NCI-H460 (cell line): ENCODE measurements around the gene AAMDC. TPM values are rescaled to one million over a fixed set of nuclear protein-coding genes. Genes with fewer than 3 reads are reported as not detected.

Experiments
- DNase-seq: peaks from one replicate; pipeline ENCODE4 v3.0.0-alpha.2; 2016; ENCODE audit warnings: low read depth; ENCODE audit errors: extremely low read depth
- polyA plus RNA-seq: library from polyadenylated mRNA; depleted of rRNA; stranded (reverse); fragments of >200 nt; gene quantifications from 2 replicates; pipeline ENCODE4 v1.2.3, GENCODE V29; 2014; cell fraction: nucleus; rRNA removed
- total RNA-seq: library from RNA; depleted of rRNA; stranded (reverse); fragments of >200 nt; shearing (Covaris generic); gene quantifications from 2 replicates; pipeline ENCODE4 v1.2.3, GENCODE V29; 2014; rRNA removed

The AAMDC gene
- 6.7 and 9.3 TPM in 2 replicates for total RNA-seq
- polyA plus RNA-seq: 2.5 and 4.5 TPM in 2 replicates

DNA sequence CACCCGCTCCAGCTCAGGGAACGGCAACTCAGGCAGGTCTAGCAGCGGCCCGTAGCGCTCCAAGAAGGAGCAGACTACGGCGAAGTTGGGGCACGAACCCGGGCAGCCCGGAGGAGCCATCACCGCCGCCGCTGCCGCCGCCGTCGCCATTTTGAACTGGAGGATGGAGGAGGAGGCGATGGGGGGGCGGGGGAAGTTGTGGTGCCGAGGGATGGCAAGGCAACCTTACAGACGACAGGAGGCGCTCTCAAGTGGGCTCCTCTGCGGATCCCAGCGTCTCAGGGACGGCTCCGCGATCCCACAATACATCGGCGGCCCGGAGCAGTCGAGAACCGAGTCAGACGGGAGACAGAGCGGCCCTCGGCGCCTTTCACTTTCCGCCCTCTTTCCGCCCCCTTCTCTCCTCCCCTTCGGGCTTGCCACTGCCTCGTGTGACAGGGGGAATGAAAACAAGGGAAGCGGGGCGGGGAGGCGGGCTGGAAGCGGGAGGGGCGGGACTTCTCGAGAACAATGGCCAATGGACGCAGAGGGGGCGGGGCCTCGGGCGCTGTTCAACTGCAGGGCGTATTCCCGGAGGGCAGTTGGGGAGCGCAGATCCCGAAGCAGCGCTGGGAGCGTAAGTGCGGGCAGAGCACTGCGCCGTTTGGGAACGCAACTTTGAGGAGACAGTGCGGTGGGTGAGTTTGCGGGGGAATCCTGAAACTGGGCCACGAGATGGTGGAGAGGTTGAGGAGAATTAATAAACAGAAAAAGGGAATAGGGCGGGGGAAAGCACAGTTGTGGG, at the start of gene AAMDC, which contains the start of gene RSF1:
Gene AAMDC, plus strand, starts transcription at position 580 of the 784 bp plus-strand sequence. CDS start 21,353 bp downstream, outside the sequence.
Gene RSF1, minus strand, starts transcription at position 158 of the 784 bp plus-strand sequence. Its CDS starts 8 bp downstream, at position 150.
- peak; percentile 95 for DNase-seq

DNA sequence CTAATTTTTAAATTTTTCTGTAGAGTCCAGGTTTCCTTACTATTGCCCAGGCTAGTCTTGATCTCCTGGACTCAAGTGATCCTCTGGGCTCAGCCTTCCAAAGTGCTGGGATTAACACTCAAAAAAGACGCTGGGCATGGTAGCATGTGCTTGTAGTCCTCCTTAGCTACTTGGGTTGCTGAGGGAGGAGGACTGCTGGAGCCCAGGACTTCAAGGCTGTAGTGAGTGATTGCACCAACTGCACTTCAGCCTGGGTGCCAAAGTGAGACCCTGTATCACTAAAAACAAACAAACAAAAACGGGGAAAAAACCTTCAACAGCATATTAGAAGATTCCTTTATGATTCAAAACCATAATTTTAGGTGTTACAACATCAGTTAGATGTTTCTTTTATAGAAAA, 45.0 kb upstream of the AAMDC start:
- no peak for DNase-seq

DNA sequence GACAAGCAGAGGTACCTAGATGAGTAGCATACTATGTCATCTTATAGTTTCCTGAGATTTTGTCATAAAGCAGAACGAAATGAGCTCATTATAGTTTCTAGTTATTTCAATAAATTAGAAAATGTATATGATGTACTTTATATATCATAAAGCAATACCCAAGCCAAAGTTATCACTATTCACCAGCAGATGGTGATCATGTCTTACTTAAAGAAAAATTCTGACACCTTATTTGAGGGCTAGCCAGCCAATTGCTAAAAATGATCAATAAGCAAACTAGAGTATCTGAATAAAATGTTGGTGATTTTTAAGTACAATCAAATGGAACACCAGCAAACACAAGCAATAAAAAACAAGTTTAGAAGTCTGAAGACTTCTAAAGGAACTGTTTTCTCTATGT, 44.5 kb upstream of the AAMDC start:
- peak; percentile 6 for DNase-seq

DNA sequence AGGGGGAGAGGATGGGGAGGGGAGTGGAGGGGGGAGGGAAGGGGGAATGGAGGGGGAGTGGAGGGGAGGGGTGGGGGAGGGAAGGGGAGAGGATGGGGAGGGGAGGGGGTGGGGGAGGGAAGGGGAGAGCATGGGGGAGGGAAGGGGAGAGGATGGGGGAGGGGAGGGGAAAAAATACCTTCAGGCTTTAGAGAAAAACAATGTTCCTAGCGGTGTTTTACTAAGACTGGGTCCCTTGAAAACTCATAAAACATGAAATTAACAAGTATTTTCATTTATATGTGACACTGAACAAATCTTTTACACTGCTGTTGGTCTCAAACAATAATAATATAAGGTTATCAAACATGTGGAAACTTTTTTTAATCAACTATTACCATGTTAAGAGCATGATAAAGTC, 42.8 kb upstream of the AAMDC start:
- no peak for DNase-seq

DNA sequence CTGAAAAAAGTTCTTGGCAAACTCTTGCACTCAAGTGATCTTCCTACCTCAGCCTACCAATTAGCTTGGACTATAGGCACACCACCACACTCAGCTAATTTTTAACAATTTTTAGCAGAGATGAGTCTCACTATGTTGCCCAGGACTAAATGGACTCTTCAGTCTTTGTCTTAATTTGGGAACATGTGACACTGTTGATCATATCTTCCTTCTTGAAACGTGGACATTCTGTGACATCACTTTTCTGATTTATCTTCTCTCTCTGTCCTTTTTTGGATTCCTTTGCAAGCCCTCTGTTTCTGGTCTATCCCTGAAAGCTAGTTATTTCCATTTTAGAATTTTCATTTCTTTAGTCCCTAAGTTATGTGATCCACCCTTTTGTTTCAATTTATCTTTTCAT, 42.4 kb upstream of the AAMDC start:
- DNase-seq: no peak

DNA sequence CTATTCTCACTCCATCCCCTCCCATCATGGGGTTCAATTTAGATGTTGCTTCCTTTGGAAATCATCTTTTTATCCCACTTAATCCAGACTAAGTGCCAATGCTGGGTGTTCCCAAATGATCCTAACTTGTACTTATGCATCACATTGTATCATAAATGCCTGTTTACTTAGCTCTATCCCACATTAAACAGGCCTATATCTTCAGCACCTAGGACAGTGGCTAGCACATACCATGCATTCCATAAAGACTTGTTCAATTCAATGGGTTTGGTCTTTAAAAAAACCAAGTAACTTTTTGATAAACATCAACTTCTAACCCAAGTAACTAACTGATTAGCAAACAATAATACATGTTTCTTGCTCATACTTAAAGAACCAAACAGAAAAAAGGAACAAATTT, 41.0 kb upstream of the AAMDC start:
- DNase-seq: peak; percentile 11

DNA sequence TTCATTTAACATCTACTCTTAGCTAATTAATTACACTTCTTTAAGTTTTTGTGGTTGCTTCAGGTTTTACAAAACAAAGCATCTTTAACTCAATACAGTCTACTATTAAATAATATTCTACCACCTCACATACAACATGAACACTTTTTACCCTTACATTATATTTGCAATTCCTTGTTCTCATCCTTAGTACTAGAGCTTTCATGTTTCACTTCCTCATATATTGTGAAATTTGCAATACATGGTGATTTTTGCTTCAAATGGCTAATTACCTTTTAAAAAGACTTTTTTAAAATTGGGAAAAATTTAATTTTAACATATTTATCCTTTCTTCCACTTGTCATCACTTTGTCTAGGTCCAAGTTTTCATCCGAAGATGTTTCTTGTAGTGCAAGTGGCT, 37.9 kb upstream of the AAMDC start:
- no peak for DNase-seq

DNA sequence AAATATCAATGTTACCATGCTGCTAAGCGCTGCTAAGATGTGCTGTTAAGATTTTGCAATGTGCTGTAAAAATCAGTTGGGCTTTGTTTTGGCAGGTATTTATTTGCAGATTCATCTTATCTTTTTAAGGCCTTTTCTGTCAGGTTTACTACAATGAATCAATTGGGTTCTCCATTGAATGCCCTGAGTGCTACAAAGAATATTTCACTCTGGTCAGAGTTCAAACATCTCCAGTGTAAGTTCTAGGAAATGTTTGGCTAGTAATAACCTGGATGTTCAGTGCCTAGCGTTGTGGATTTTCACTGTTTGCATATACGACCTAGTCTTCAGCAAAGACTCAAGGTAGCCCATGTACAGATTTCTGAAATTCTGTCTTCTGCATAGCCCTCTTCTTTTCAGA, 36.4 kb upstream of the AAMDC start:
- DNase-seq: no peak

DNA sequence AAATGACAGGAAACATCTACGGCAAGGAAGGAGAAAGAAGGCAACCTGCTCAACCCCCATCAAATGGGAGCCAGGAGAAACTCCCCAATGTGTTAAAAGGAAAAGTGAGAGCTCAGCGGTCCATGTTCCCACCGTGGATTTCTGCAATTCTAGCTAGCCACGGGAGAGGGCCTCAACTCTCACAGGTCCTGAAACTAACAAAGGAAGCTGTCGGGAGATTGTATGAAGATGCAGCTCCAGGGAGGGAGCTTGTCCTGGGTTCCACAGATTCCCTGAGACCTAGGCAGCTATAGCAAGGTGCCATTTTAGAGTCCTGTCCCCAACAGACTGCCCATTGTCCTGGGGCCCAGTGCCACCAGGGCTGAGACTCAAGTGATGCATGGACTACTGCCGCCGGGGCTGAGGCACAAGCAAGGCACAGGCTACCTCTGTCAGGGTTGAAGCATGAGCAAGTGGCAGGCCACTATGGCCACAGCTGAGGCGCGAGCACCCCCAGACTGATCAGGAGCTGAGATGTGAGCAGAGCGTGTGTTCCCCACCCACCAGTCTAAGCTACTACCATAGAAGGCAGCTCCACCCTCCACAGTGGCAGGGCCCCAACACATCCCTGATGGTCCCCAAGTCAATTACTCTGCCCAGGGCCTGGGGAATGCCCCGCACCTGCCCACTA, 31.7 kb upstream of the AAMDC start:
- DNase-seq: no peak

DNA sequence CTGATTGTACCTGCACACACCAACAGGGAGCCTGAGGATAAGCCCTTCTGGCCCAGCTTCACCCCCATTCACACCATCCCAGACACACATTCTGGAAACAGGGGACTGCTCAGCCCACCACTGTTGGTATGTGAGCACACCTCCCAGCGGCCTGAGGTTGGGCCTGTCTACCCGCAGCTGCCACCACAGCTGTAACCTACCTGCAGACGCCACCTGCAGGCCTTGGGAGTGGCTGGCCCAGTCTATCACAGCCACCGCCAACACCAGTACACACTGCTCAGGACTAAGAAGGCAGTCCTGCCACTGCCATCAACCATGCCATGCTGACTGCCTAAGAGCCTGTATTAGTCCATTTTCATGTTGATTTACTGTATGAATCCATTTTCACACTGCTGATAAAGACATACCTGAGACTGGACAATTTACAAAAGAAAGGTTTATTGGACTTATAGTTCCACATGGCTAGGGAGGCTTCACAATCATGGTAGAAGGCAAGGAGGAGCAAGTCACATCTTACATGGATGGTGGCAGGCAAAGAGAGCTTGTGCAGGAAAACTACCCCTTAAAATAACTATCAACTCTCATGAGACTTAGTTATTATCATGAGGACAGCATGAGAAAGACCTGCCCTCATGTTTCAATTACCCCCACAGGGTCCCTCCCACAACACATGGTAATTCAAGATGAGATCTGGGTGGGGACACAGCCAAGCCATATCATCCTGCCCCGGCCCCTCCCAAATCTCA, 31.0 kb upstream of the AAMDC start:
- DNase-seq: no peak

DNA sequence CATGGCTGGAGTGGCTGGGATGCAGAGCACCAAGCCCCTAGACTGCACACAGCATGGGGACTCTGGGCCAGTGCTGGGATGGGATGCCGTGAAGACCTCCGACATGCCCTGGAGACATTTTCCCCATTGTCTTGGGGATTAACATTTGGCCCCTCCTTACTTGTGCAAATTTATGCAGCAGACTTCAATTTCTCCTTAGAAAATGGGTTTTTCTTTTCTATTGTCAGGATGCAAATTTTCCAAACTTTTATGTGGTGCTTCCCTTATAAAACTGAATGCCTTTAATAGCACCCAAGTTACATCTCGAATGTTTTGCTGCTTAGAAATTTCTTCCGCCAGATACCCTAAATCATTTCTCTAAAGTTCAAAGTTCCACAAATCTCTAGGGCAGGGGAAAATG, 29.6 kb upstream of the AAMDC start:
- no peak for DNase-seq

DNA sequence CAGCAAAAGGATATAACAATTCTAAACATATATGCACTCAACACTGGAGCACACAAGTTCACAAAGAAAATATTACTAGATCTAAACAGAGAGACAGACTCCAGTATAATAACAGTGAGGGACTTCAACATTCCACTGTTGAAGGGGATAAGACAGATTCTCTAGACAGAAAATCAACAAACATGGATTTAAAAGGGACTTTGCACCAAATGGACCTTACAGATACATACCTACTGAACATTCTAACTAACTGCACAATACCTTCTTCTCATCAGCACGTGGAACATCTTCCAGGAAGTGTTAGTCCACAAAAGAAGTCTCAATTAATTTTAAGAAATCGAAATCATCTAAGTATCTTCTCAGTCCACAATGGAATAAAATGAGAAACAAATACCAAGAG, 27.0 kb upstream of the AAMDC start:
- DNase-seq: no peak

DNA sequence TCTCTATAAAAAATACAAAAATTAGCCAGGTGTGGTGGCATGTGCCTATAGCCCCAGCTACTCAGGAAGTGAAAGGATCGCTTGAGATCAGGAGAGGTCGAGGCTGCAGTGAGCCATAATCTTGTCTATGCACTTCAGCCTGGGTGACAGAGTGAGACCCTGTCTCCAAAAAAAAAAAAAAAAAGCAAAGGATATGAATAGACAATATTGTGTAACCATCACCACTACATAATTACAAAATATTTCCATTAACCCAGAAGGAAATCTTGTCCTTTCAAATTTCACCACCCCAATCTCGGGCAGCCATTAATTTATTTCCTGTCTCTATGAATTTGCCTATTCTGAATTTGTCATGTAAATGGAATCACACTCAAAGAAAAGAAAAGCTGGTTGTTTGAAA, 21.6 kb upstream of the AAMDC start:
- DNase-seq: no peak

DNA sequence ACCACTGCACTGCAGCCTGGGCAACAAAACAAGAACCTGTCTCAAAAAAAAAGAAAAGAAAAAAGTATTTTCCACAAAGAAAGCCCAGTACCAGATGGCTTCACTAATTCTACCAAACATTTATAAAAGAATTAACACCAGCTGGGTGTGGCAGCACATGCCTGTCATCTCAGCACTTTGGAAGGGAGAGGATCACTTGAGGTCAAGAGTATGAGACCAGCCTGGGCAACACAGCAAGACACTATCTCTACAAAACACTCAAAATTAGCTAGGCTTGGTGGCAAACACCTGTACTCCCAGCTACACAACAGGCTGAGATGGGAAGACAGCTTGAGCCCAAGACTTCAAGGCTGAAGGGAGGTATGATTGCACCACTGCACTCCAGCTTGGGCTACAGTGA, 20.5 kb upstream of the AAMDC start:
- no peak for DNase-seq

DNA sequence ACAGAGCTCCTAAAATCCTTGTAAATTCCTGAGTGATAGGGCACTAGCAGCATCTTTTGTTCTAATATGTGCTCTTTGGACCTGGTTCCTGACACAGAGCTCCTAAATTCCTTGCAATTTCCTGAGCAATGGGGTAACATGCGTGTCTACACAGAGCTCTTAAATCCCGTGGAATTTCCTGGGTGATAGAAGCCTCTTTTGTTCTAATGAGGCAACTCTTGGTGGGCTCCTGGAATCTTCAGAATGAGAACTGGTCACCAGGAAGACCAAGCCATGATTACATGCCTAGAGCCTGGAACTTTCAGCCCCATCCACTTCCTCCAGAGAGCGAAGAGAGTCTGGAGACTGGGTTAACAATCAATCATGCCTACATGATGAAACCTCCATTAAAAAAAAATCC, 19.5 kb upstream of the AAMDC start:
- no peak for DNase-seq

DNA sequence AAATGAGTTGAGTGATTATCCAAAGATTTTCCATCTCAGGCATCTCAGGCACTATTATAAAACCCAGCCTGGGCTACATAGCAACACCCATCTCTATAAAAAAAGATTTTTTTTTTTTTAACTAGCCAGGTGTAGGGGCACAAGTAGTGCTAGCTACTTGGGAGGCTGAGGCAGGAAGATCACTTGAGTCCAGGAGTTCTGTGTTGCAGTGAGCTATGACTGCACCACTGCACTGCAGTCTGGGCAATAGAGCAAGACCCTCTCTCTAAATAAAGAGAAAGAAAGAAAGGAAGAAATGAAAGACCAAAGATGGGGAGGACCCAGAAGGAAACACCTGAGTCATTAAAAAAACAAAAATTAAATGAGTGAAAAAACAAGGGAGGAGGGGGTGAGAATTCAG, 14.5 kb upstream of the AAMDC start:
- no peak for DNase-seq

DNA sequence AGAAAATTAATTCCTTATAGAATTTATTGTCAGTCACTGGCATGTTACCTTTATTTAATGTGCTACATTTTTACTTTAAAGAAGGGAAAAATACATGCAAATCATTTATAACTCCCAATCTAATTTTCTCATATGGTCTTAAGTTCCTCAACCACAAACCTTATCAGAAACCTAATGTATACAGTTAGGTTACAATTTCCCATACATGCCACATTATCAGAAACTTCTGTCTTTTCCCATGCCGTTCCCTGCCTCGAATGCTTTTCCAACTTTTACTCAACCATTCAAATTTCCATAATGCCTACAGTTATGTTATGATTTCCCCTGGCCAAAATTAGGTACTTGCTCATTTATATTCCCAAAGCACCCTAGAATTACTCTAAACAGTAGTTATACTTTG, 14.0 kb upstream of the AAMDC start:
- DNase-seq: no peak

DNA sequence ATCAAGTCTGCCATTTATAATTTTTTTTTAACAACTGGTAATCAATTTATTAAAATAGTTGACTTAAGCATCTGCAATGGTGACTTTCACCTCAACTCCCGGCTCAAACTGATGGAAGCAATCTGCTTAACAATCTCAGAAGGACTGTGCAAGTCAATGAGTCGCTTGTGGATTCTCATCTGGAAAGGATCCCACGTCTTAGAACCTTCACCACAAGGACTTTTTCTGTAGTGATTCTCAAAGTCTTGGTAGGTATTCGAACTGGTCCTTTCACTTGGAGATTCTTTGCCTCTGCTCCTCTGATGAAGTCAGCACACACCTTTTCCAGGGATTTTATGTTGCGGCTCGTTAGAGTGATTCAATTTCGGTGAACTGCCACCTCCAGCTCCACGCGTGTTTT, 7.7 kb upstream of the AAMDC start:
- no peak for DNase-seq

DNA sequence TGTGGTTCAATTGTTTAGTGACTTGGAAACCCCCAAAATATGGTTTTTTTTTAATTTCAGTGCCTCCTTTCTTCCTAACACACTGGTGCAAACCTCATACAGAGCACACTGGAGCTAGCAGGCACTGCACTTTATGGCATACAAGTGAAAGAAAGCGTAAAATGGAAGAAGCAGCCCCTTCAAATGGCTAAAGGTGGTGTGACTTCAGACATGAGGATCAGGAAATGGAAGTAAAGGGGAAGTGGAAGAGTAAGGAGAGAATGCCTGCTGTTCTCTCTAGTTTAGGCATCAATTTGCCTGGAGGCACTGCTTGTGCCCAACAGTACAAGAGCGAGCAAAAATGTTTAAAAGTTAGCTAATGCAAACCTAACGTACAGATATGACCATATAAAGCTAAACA, 6.1 kb upstream of the AAMDC start:
- no peak for DNase-seq

DNA sequence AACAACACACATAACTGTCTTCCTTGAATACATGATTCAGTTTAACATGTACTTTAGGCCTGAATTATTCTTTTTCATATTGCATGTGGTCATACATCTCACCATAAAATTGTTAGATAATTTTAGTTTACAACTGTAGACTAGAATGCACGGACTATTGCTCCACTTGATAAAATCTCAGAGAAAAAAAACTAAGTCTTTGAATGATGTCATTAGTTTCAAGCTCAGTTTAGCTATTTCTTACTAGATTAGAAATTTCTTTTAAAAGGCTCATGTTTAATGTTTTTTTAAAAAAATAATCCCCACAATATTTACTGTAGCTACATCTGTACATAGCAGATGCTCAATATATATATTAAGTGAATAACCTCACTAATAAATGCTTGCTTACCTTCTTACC, 5.5 kb upstream of the AAMDC start:
- no peak for DNase-seq

DNA sequence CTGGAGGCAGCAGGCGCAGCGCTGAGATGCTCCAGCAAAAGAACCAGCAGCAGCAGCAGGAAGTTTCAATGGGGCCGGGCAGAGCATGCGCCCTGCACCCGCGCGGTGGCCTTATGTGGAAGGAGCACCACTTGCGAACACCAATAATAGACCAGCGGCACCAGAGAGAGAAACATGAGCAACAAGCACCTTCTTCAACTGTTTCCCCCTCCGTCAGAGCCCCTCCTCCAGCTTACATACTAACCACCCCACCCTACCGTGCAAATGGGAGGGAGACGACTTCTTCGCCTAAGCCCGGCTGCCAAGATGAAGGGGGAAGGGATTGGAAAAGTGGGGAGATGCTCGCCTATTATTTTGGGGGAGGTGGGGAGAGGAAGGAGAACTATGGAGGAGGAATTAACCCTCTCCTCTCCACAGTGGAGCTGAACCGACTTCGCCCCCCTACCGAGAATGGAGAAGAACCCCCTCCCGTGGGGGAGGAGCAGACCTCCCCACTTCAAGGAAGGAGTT, 1.5 kb upstream of the AAMDC start:
- DNase-seq: peak; percentile 49
